Progenitor cell of endocrine pancreas (in vitro differentiated cells): ENCODE results near the gene LDHAL6B. TPM values are rescaled to one million over a fixed set of nuclear protein-coding genes. Genes with fewer than 3 reads are reported as not detected.

Experiments
- DNase-seq: peaks from one replicate; pipeline ENCODE4 v3.0.0; 2021; ENCODE audit warnings: low spot score; ENCODE audit not compliant: unreplicated experiment
- H3K27ac Mint-ChIP-seq: 2 replicates; pipeline ENCODE4 v1.8.0; 2021; ENCODE audit warnings: mild to moderate bottlenecking, moderate library complexity, mixed read lengths
- H3K27me3 Mint-ChIP-seq: 2 replicates; pipeline ENCODE4 v1.8.0; 2021; ENCODE audit warnings: mixed read lengths
- H3K36me3 Mint-ChIP-seq: 2 replicates; pipeline ENCODE4 v1.8.0; 2022; ENCODE audit warnings: mixed read lengths; ENCODE audit not compliant: insufficient read depth
- H3K4me1 Mint-ChIP-seq: 2 replicates; pipeline ENCODE4 v1.8.0; 2021; ENCODE audit warnings: low read depth, mixed read lengths
- H3K4me3 Mint-ChIP-seq: 2 replicates; pipeline ENCODE4 v1.8.0; 2021; ENCODE audit warnings: low read depth, mild to moderate bottlenecking, moderate library complexity, mixed read lengths
- H3K9me3 Mint-ChIP-seq: 2 replicates; pipeline ENCODE4 v1.8.0; 2021; ENCODE audit warnings: low read depth, mixed read lengths
- CTCF ChIP-seq: fragments of 200-600 bp; sonication (generic); IDR thresholded peaks from one replicate; pipeline ENCODE4 v1.5.0; 2021; ENCODE audit warnings: antibody characterized with exemption, mild to moderate bottlenecking; ENCODE audit not compliant: unreplicated experiment
- total RNA-seq: library from RNA; stranded (reverse); gene quantifications from 2 replicates; pipeline ENCODE4 v1.2.1, GENCODE V29; 2021

The LDHAL6B gene
- total RNA-seq, 1 donor from 2014 or later: not detected

GRCh38 chr15:59190291-59190690 lies 16.4 kb upstream of the LDHAL6B start:
- H3K4me3 Mint-ChIP-seq: no peak overlapping the region
- no peak for DNase-seq
- H3K36me3 Mint-ChIP-seq: peaks cover 14% of the 10 kb centered on the region
- H3K27ac Mint-ChIP-seq: peak overlapping the region; percentile 38
- H3K4me1 Mint-ChIP-seq: no peaks in the 10 kb centered on the region
- no peaks in the 10 kb centered on the region for H3K27me3 Mint-ChIP-seq
- H3K9me3 Mint-ChIP-seq: peaks cover 4% of the 10 kb centered on the region
- no peak for TF ChIP-seq CTCF

DNA sequence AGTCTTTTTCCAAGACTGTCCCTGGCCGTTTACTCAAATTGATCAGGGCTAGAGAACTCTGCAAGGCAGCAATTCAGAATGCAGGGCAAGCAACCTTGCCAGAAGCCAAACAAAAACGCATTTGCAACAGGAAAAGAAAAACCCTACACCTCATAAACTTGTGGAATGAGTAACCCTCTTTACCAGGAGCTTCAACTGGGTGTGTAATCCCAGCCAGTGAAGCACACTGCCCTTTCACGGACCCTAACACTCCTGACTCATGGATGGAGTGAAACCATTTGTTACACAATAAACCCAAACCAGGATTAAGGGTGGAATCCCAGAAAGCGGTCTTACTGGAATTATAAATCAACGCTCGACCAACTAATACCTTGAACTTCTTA lies 14.8 kb upstream of the LDHAL6B start:
- H3K4me1 Mint-ChIP-seq: no peaks in the 10 kb centered on the region
- H3K9me3 Mint-ChIP-seq: peaks cover 4% of the 10 kb centered on the region
- H3K4me3 Mint-ChIP-seq: no peak overlapping the region
- no peak overlapping the region for H3K27ac Mint-ChIP-seq
- H3K27me3 Mint-ChIP-seq: no peaks in the 10 kb centered on the region
- TF ChIP-seq CTCF: no peak
- H3K36me3 Mint-ChIP-seq: peaks cover 14% of the 10 kb centered on the region
- DNase-seq: no peak

DNA sequence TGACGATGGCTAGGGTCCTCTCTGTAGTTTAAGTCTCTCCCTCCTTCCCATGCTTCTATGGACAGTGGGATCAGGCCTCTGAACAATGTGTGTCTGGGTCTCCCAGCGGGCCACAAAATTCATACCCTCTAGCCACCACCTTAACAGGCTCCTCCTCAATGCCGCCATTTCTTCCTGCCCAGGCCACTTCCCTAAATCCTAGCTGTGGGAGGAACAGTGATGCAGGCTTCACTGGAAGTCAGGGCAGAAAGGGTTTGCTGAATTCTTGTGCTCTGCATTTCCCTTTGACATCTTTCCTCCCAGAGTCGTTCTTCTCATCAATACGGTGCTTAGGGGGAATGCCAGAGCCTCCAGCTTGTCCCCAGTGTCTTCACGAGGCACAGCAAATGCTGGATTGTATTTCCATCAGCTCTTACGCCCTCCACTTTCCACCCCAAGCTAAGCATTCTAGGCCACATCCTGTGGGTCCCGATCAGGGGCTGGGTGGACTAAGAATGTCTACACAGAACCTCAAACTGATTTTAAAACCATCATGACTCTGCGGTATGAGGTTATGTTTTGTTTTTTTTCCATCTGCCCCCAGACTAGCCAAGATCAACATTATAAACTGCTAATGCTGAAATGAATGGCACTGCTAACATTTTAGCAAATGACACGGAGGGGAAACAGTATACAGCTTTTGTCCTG lies 11.9 kb upstream of the LDHAL6B start:
- Mint-ChIP-seq H3K9me3 (no peaks in the 10 kb centered on the region), H3K27me3 (no peaks in the 10 kb centered on the region), H3K27ac (no peak overlapping the region), H3K4me1 (no peaks in the 10 kb centered on the region), H3K4me3 (no peak overlapping the region), H3K36me3 (peaks cover 3% of the 10 kb centered on the region)
- no peak for TF ChIP-seq CTCF
- no peak for DNase-seq

- Mint-ChIP-seq H3K27ac (no peak overlapping the region), H3K4me1 (no peaks in the 10 kb centered on the region), H3K36me3 (peaks cover 3% of the 10 kb centered on the region), H3K4me3 (no peak overlapping the region), H3K9me3 (no peaks in the 10 kb centered on the region), H3K27me3 (no peaks in the 10 kb centered on the region)
- TF ChIP-seq CTCF: no peak
- no peak for DNase-seq
These were observed 10.2 kb upstream of the LDHAL6B start for GRCh38 chr15:59196416-59196815.

GRCh38 chr15:59197454-59197853 lies 9.2 kb upstream of the LDHAL6B start:
- no peak for DNase-seq
- Mint-ChIP-seq H3K9me3 (no peaks in the 10 kb centered on the region), H3K27ac (no peak overlapping the region), H3K4me3 (no peak overlapping the region), H3K27me3 (no peaks in the 10 kb centered on the region), H3K4me1 (no peaks in the 10 kb centered on the region), H3K36me3 (peaks cover 3% of the 10 kb centered on the region)
- no peak for TF ChIP-seq CTCF
